HepG2 (cell line): ENCODE measurements around the gene SHLD1. TPM values are rescaled to one million over a fixed set of nuclear protein-coding genes. Genes with fewer than 3 reads are reported as not detected.

Experiments used
- CCDC6 ChIP-seq: sonication (generic); formaldehyde crosslinking; IDR thresholded peaks from 2 replicates; pipeline ENCODE4 v1.8.1; 2022; ENCODE audit warnings: mild to moderate bottlenecking, missing genetic modification reagents, moderate library complexity
- MBNL3 ChIP-seq: fragments of 250-450 bp; sonication (Bioruptor Pico); conservative IDR thresholded peaks from 2 replicates; pipeline ENCODE4 v1.8.0; 2022; ENCODE audit warnings: mild to moderate bottlenecking, inconsistent platforms
- SP1 ChIP-seq, 2 experiments: fragments of 450-650 bp in 1 of 2; sonication (generic) in 1 of 2; formaldehyde crosslinking in 1 of 2; IDR thresholded peaks; 2 replicates each; pipeline versions ENCODE4 v1.4.0 to v1.6.1; 2016 to 2020; ENCODE audit warnings: missing genetic modification reagents in 1 of 2
- ZNF101 ChIP-seq: sonication (generic); formaldehyde crosslinking; IDR thresholded peaks from 2 replicates; pipeline ENCODE4 v1.4.0; 2020; ENCODE audit warnings: mild to moderate bottlenecking, low read depth, missing genetic modification reagents, borderline replicate concordance
- ZNF501 ChIP-seq: sonication (generic); formaldehyde crosslinking; IDR thresholded peaks from 2 replicates; pipeline ENCODE4 v1.5.1; 2020; ENCODE audit warnings: mild to moderate bottlenecking, moderate library complexity, missing genetic modification reagents
- ZNF746 ChIP-seq: sonication (generic); formaldehyde crosslinking; IDR thresholded peaks from 2 replicates; pipeline ENCODE4 v1.8.0; 2022; ENCODE audit warnings: mild to moderate bottlenecking, missing genetic modification reagents
- ZNF747 ChIP-seq: sonication (generic); formaldehyde crosslinking; IDR thresholded peaks from 2 replicates; pipeline ENCODE4 v1.8.1; 2023; ENCODE audit warnings: missing genetic modification reagents, mild to moderate bottlenecking, borderline replicate concordance
- polyA plus RNA-seq, 8 experiments: library from polyadenylated mRNA; depleted of rRNA in 3 of 8; stranded (reverse) in 7 of 8; unstranded in 1 of 8; fragments of >200 nt; fragmentation: Illumina TruSeq in 4 of 8; extraction: Trizol in 4 of 8; gene quantifications; 2 replicates each; pipeline versions ENCODE4 v1.2.1 to v1.2.3, GENCODE V29; 2011 to 2016; ENCODE audit warnings: low read depth in 4 of 8, missing spikeins in 1 of 8, mixed read lengths in 1 of 8; ENCODE audit not compliant: insufficient read depth in 1 of 8
- total RNA-seq, 5 experiments: library from RNA; depleted of rRNA; stranded (reverse); fragments of >200 nt; fragmentation: Illumina TruSeq; extraction: Trizol; gene quantifications; 2 replicates each; pipeline ENCODE4 v1.2.3, GENCODE V29; 2016; ENCODE audit warnings: low read depth in 1 of 5
- TF ChIP-seq, protein P1 (sequence below): sonication (generic); formaldehyde crosslinking; IDR thresholded peaks from 2 replicates; pipeline ENCODE4 v1.5.1; 2020; ENCODE audit warnings: missing genetic modification reagents, mild to moderate bottlenecking, borderline replicate concordance
- TF ChIP-seq, protein P2 (sequence below): sonication (generic); formaldehyde crosslinking; IDR thresholded peaks from 2 replicates; pipeline ENCODE4 v1.5.1; 2020; ENCODE audit warnings: missing genetic modification reagents, mild to moderate bottlenecking, borderline replicate concordance
- TF ChIP-seq, protein P3 (sequence below): IDR thresholded peaks from 2 replicates; pipeline ENCODE4 v1.6.1; 2018; ENCODE audit warnings: missing genetic modification reagents
- TF ChIP-seq, protein P4 (sequence below): fragments of 450-650 bp; IDR thresholded peaks from 2 replicates; pipeline ENCODE4 v1.6.1; 2016
- TF ChIP-seq, protein P5 (sequence below): sonication (generic); formaldehyde crosslinking; IDR thresholded peaks from 2 replicates; pipeline ENCODE4 v1.4.0; 2020; ENCODE audit warnings: missing genetic modification reagents, borderline replicate concordance

SHLD1 gene
- total and polyA plus RNA-seq, 2 of the 13 experiments (the other 11 are each of a cell fraction or from before 2014, with no cell fraction given): 8.9 to 10.0 TPM

GRCh38 chr20:5749952-5750779, at the start of gene SHLD1 (continued):
- TF ChIP-seq, protein P1, sequence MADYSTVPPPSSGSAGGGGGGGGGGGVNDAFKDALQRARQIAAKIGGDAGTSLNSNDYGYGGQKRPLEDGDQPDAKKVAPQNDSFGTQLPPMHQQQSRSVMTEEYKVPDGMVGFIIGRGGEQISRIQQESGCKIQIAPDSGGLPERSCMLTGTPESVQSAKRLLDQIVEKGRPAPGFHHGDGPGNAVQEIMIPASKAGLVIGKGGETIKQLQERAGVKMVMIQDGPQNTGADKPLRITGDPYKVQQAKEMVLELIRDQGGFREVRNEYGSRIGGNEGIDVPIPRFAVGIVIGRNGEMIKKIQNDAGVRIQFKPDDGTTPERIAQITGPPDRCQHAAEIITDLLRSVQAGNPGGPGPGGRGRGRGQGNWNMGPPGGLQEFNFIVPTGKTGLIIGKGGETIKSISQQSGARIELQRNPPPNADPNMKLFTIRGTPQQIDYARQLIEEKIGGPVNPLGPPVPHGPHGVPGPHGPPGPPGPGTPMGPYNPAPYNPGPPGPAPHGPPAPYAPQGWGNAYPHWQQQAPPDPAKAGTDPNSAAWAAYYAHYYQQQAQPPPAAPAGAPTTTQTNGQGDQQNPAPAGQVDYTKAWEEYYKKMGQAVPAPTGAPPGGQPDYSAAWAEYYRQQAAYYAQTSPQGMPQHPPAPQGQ (CRISPR knock-in tag): no peak
- TF ChIP-seq ZNF501 (CRISPR knock-in tag) (peak; percentile 64; the same call in 1 of the 2 replicates), CCDC6 (CRISPR knock-in tag) (peak; percentile 34; the same call in 1 of the 2 replicates), SP1 (IDR thresholded peaks at IDR 0.05) (no peak), SP1 (CRISPR knock-in tag; IDR thresholded peaks at IDR 0.05) (peak; percentile 61; the same call in 1 of the 2 replicates), MBNL3 (CRISPR knock-in tag) (no peak), ZNF101 (0 out of 2 replicates have a peak, but pooled peaks have one; percentile 24), ZNF747 (0 out of 2 replicates have a peak, but pooled peaks have one; percentile 49), ZNF746 (CRISPR knock-in tag) (no peak)
- TF ChIP-seq, protein P2, sequence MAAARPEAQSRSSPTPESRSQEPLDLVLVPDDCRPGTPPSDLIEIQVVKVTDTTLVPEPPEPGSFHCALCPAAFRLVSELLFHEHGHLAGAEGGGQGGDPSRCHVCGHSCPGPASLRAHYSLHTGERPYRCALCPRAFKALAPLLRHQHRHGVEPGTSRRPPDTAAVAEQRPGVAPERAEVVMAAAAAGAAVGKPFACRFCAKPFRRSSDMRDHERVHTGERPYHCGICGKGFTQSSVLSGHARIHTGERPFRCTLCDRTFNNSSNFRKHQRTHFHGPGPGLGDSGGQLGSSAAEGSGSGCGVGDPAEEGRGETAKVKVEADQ (CRISPR knock-in tag): peak; percentile 56; the same call in 1 of the 2 replicates
- TF ChIP-seq, protein P3, sequence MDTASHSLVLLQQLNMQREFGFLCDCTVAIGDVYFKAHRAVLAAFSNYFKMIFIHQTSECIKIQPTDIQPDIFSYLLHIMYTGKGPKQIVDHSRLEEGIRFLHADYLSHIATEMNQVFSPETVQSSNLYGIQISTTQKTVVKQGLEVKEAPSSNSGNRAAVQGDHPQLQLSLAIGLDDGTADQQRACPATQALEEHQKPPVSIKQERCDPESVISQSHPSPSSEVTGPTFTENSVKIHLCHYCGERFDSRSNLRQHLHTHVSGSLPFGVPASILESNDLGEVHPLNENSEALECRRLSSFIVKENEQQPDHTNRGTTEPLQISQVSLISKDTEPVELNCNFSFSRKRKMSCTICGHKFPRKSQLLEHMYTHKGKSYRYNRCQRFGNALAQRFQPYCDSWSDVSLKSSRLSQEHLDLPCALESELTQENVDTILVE (CRISPR knock-in tag): peak; percentile 52; the same call in 1 of the 2 replicates
- TF ChIP-seq, protein P4, sequence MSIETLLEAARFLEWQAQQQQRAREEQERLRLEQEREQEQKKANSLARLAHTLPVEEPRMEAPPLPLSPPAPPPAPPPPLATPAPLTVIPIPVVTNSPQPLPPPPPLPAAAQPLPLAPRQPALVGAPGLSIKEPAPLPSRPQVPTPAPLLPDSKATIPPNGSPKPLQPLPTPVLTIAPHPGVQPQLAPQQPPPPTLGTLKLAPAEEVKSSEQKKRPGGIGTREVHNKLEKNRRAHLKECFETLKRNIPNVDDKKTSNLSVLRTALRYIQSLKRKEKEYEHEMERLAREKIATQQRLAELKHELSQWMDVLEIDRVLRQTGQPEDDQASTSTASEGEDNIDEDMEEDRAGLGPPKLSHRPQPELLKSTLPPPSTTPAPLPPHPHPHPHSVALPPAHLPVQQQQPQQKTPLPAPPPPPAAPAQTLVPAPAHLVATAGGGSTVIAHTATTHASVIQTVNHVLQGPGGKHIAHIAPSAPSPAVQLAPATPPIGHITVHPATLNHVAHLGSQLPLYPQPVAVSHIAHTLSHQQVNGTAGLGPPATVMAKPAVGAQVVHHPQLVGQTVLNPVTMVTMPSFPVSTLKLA: 0 out of 2 replicates have a peak, but pooled peaks have one; percentile 9
- TF ChIP-seq, protein P5, sequence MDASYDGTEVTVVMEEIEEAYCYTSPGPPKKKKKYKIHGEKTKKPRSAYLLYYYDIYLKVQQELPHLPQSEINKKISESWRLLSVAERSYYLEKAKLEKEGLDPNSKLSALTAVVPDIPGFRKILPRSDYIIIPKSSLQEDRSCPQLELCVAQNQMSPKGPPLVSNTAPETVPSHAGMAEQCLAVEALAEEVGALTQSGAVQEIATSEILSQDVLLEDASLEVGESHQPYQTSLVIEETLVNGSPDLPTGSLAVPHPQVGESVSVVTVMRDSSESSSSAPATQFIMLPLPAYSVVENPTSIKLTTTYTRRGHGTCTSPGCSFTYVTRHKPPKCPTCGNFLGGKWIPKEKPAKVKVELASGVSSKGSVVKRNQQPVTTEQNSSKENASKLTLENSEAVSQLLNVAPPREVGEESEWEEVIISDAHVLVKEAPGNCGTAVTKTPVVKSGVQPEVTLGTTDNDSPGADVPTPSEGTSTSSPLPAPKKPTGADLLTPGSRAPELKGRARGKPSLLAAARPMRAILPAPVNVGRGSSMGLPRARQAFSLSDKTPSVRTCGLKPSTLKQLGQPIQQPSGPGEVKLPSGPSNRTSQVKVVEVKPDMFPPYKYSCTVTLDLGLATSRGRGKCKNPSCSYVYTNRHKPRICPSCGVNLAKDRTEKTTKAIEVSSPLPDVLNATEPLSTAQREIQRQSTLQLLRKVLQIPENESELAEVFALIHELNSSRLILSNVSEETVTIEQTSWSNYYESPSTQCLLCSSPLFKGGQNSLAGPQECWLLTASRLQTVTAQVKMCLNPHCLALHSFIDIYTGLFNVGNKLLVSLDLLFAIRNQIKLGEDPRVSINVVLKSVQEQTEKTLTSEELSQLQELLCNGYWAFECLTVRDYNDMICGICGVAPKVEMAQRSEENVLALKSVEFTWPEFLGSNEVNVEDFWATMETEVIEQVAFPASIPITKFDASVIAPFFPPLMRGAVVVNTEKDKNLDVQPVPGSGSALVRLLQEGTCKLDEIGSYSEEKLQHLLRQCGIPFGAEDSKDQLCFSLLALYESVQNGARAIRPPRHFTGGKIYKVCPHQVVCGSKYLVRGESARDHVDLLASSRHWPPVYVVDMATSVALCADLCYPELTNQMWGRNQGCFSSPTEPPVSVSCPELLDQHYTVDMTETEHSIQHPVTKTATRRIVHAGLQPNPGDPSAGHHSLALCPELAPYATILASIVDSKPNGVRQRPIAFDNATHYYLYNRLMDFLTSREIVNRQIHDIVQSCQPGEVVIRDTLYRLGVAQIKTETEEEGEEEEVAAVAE (CRISPR knock-in tag): peak; percentile 48; the same call in 1 of the 2 replicates
